ENCODE measurements around the gene WDR73. TPM values are rescaled to one million over a fixed set of nuclear protein-coding genes. Genes with fewer than 3 reads are reported as not detected.
A peak's percentile ranks its signal among the peaks of the same experiment; 100 is the strongest.

WDR73 gene
- 25.0 and 31.8 TPM in 2 replicates for total RNA-seq
- 39.6 and 50.4 TPM in 2 replicates for polyA plus RNA-seq

DNA sequence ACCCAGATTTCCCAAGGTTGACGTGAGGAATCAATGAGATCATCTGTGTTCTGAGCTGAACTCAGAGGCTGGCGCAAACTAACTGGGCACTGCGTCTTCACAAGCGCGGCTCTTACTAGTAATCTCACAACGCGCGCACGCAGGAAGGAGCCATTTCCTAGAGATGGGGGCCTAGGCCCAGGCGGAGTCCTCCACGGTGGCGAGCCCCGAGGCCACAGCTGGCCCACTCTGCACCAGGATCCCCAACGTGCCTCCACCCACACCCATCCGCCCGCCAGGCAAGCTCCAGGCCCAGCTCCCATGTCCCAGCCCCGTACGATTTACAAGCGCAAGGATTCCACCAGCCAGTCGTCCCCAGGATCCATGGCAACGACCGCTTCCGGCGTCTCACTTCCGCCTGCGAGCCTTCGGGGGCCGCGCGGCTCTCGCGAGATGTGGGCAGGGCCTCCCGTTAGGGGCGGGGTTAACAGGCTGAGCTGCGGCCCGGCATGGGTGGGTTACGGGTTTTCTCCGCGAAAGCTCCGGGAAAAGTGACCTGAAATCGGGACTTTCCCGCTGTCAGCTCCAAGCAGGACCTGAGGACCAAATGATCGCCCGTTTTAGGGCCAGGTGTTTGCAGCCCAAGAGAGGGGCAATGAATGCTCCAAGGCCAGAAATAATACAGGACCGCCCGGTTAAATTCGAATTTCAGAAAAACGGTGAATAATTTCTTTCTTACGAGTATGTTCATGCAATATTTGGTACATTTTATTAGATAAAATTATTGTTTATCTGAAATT lies at the start of gene WDR73:
Gene WDR73 (minus strand): TSS at position 374 of the 779 bp plus-strand sequence. CDS start 9 bp downstream, at position 365.
- H3K36me3 ChIP-seq = peaks cover 11% of the 10 kb centered on the region
- no peaks in the 10 kb centered on the region for H3K27me3 ChIP-seq
- peaks cover 17% of the 10 kb centered on the region for H3K4me1 ChIP-seq (ENCODE audit: low read depth)
- no peaks in the 10 kb centered on the region for H3K9me3 ChIP-seq (ENCODE audit: low read depth)
- TF ChIP-seq, protein P1, sequence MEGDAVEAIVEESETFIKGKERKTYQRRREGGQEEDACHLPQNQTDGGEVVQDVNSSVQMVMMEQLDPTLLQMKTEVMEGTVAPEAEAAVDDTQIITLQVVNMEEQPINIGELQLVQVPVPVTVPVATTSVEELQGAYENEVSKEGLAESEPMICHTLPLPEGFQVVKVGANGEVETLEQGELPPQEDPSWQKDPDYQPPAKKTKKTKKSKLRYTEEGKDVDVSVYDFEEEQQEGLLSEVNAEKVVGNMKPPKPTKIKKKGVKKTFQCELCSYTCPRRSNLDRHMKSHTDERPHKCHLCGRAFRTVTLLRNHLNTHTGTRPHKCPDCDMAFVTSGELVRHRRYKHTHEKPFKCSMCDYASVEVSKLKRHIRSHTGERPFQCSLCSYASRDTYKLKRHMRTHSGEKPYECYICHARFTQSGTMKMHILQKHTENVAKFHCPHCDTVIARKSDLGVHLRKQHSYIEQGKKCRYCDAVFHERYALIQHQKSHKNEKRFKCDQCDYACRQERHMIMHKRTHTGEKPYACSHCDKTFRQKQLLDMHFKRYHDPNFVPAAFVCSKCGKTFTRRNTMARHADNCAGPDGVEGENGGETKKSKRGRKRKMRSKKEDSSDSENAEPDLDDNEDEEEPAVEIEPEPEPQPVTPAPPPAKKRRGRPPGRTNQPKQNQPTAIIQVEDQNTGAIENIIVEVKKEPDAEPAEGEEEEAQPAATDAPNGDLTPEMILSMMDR (IDR thresholded peaks at IDR 0.05; ENCODE audit: low read depth, low read length) = no peak
- peak; percentile 96 to 98 for DNase-seq (ENCODE audit: low read depth in 1 of 2, low spot score in 1 of 2)
- peak within 1 kb of the TSS; percentile 69 for H3K4me3 ChIP-seq
- H3K27ac ChIP-seq = peak within 1 kb of the TSS; percentile 92

DNA sequence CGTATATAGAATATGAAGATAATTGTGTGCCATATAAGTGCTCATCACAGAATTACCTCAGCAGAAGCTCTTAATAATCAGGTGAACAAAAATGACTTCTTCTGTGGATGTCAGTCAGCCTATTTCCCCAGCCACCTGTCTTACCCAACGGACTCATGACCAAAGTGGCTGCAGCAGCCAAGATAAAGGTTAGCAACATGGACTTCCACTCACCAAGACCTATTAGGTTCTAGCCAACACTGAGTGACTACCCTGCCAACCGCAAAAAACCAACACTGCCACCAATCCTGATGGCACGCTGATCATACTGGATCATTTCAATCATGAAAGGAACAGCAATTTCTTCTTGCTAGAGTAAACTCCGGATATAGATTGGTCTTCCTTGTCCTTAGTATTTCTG lies 49.7 kb upstream of the WDR73 start:
- Histone ChIP-seq H3K27me3 (no peaks in the 10 kb centered on the region), H3K9me3 (ENCODE audit: low read depth) (no peaks in the 10 kb centered on the region), H3K27ac (peak overlapping the region; percentile 9), H3K4me1 (ENCODE audit: low read depth) (no peaks in the 10 kb centered on the region), H3K4me3 (no peak overlapping the region), H3K36me3 (no peaks in the 10 kb centered on the region)
- TF ChIP-seq, protein P1 (IDR thresholded peaks at IDR 0.05; ENCODE audit: low read depth, low read length) = no peak
- DNase-seq (ENCODE audit: low read depth in 1 of 2, low spot score in 1 of 2) = no peak

DNA sequence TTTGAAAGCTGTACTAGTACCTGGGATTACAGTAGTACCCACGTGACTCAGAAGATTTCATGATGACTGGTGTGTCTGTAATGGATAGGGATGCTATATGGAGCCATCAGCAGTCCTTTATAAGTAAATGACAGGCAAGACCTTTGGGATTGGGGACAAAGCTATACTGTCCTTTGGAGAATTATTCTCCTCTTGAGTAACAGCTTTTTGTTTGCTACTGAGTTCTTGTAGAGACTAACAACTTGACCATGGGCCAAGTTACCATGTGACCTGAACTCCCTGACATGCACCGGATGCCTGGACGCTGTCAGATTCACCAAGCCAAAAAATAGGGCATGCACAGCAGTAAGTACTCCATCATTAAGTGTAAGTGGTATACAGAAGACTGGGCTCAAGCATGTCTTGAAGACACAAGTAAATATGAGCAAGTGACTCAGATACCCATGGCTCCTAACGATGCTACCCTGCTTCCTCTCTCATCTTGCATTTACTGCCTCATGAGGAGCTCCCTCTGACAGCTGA lies 48.9 kb upstream of the WDR73 start:
- no peaks in the 10 kb centered on the region for H3K36me3 ChIP-seq
- peak in 1 of 2 donors; percentile 91 for DNase-seq (ENCODE audit: low read depth in 1 of 2, low spot score in 1 of 2)
- H3K27ac ChIP-seq = no peak overlapping the region
- no peaks in the 10 kb centered on the region for H3K9me3 ChIP-seq (ENCODE audit: low read depth)
- TF ChIP-seq, protein P1 (IDR thresholded peaks at IDR 0.05; ENCODE audit: low read depth, low read length) = no peak
- no peak overlapping the region for H3K4me3 ChIP-seq
- H3K27me3 ChIP-seq = no peaks in the 10 kb centered on the region
- no peaks in the 10 kb centered on the region for H3K4me1 ChIP-seq (ENCODE audit: low read depth)

DNA sequence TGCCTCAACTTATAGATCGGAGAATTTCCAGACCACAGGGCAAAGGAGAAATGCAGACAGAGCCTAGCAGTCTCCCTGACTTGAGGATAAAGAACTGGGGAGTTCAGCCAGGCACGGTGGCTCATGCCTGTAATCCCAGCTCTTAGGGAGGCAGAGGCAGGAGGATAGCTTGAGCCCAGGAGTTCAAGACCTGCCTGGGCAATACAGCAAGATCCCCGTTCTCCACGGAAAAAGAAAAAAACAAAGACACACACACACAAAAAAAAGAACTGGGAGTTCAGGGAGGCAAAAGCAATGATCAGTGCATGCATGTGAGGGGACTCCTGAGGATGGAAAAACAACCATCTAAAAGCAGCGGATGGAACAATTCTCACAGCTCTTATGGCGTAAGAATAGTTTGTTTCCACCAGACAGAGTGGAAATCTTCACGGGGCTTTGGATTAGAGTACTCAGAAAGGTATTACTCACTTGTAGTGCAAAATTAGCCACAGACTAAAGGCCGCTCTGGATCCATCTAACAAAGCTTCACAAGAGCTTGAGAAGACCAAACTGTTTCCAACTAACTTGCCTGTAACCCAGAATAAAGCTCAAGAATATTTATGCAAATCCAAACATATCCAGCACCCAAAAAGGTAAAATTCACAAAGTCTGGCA lies 45.6 kb upstream of the WDR73 start:
- DNase-seq (ENCODE audit: low read depth in 1 of 2, low spot score in 1 of 2) = no peak
- Histone ChIP-seq H3K4me3 (no peak overlapping the region), H3K27ac (peak overlapping the region; percentile 43), H3K27me3 (no peaks in the 10 kb centered on the region), H3K36me3 (no peaks in the 10 kb centered on the region), H3K9me3 (ENCODE audit: low read depth) (no peaks in the 10 kb centered on the region), H3K4me1 (ENCODE audit: low read depth) (no peaks in the 10 kb centered on the region)
- TF ChIP-seq, protein P1 (IDR thresholded peaks at IDR 0.05; ENCODE audit: low read depth, low read length) = no peak

DNA sequence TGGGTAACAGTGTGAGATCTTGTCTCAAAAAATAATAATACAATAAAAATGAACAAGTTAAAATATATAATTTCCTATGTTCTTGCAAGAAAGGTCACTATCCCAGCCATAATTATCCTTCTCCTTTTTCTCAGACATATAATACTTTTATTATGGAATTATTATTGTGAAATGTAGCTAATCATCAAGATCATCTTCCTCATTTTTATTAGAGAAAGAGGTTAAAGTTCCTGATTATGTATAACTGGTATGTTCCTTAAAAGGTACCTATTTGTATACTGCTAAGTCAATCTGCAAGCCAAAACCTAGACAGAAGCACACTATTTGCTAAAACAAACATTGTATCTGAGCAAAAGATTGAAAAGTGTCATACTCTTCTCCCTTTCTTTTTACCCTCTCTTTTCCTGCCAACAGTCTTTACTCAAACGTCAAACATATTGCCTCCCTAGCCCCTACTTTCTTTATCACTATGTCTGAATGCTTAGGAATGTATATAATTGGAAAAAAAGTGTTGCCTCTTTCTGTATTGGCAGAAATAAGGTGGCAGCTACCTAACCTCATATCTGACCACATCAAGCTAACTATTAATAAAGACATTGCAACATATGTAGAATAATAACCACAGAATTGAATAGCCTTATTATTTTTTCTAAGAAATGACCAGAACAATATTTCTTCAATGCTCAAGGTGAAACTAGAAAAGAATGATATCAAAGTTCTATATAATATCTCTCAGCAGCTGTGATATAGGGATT lies 43.3 kb upstream of the WDR73 start:
- TF ChIP-seq, protein P1 (IDR thresholded peaks at IDR 0.05; ENCODE audit: low read depth, low read length) = no peak
- Histone ChIP-seq H3K4me3 (no peak overlapping the region), H3K4me1 (ENCODE audit: low read depth) (no peaks in the 10 kb centered on the region), H3K36me3 (no peaks in the 10 kb centered on the region), H3K9me3 (ENCODE audit: low read depth) (no peaks in the 10 kb centered on the region), H3K27me3 (no peaks in the 10 kb centered on the region), H3K27ac (no peak overlapping the region)
- no peak for DNase-seq (ENCODE audit: low read depth in 1 of 2, low spot score in 1 of 2)
